GM12801 (cell line): ENCODE data around the gene KCNT1.

Source experiments
- CTCF ChIP-seq: IDR thresholded peaks from one replicate; pipeline ENCODE4 v1.5.1; 2011; ENCODE audit warnings: control low read depth; ENCODE audit not compliant: insufficient read length; ENCODE audit errors: extremely low read depth

The KCNT1 gene

GRCh38 chr9:135840107-135840506 is 138.1 kb downstream of the KCNT1 start:
- no peak for TF ChIP-seq CTCF

GRCh38 chr9:135840539-135840938 is 138.6 kb downstream of the KCNT1 start:
- no peak for TF ChIP-seq CTCF
